ENCODE results near the gene POSTN.

GRCh38 chr13:37534181-37534580 is 64.4 kb downstream of the POSTN start:
- TF ChIP-seq, protein P1, sequence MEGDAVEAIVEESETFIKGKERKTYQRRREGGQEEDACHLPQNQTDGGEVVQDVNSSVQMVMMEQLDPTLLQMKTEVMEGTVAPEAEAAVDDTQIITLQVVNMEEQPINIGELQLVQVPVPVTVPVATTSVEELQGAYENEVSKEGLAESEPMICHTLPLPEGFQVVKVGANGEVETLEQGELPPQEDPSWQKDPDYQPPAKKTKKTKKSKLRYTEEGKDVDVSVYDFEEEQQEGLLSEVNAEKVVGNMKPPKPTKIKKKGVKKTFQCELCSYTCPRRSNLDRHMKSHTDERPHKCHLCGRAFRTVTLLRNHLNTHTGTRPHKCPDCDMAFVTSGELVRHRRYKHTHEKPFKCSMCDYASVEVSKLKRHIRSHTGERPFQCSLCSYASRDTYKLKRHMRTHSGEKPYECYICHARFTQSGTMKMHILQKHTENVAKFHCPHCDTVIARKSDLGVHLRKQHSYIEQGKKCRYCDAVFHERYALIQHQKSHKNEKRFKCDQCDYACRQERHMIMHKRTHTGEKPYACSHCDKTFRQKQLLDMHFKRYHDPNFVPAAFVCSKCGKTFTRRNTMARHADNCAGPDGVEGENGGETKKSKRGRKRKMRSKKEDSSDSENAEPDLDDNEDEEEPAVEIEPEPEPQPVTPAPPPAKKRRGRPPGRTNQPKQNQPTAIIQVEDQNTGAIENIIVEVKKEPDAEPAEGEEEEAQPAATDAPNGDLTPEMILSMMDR (IDR thresholded peaks at IDR 0.05; ENCODE audit: insufficient read depth, low read length, poor library complexity, severe bottlenecking) = no peak
- no peak for TF ChIP-seq EZH2phosphoT487 (conservative IDR thresholded peaks at IDR 0.05; ENCODE audit: low read length)
